HL-60/S4 treated with retinoic acid at 250 ng/mL for 4 days and 3 days (cell line): ENCODE results near the gene RIPK1.
"Not testable (repeated sequence)": the region's sequence is repeated elsewhere in the genome, so short reads cannot be mapped to it uniquely, and the experiment has no call there.

Experiments used
- in situ Hi-C: fragments of 300-500 bp; cut with MboI; formaldehyde crosslinking; loops from 2 replicates; pipeline ENCODE4 v1.7.0; 2022; ENCODE audit warnings: low sequenced_read_pairs

Gene RIPK1

GRCh38 chr6:3045369-3045768 lies 22.9 kb upstream of the RIPK1 start:
- in situ Hi-C loops, result no loop called here

GRCh38 chr6:3045777-3046176 lies 22.5 kb upstream of the RIPK1 start:
- in situ Hi-C loops, result no loop called here

- in situ Hi-C loops, result no loop called here
Observed at GRCh38 chr6:3046295-3046694, 22.0 kb upstream of the RIPK1 start.

GRCh38 chr6:3048009-3048408 lies 20.3 kb upstream of the RIPK1 start:
- in situ Hi-C loops, result not testable (repeated sequence)

- in situ Hi-C loops, result loop anchor here (10.0 kb wide), 2 partner anchors 58 to 208 kb away; partner anchors contain the start of genes NQO2 and SERPINB1
Observed at GRCh38 chr6:3052481-3053230, 15.6 kb upstream of the RIPK1 start.

GRCh38 chr6:3053231-3053508 lies 15.1 kb upstream of the RIPK1 start:
- in situ Hi-C loops, result loop anchor here (10.0 kb wide), 2 partner anchors 58 to 208 kb away; partner anchors contain the start of genes NQO2 and SERPINB1

- in situ Hi-C loops, result loop anchor here (10.0 kb wide), 2 partner anchors 60 to 210 kb away; partner anchors contain the start of genes NQO2 and SERPINB1
Observed at GRCh38 chr6:3054229-3055157, 13.8 kb upstream of the RIPK1 start.

- in situ Hi-C loops, result loop anchor here (10.0 kb wide), 2 partner anchors 60 to 210 kb away; partner anchors contain the start of genes NQO2 and SERPINB1
Observed at GRCh38 chr6:3055158-3055499, 13.2 kb upstream of the RIPK1 start.

- in situ Hi-C loops, result loop anchor here (10.0 kb wide), 2 partner anchors 62 to 212 kb away; partner anchors contain the start of genes NQO2 and SERPINB1
Observed at GRCh38 chr6:3057063-3057770, 11.1 kb upstream of the RIPK1 start.

GRCh38 chr6:3058957-3059356 lies 9.3 kb upstream of the RIPK1 start:
- in situ Hi-C loops, result loop anchor here (10.0 kb wide), 2 partner anchors 64 to 214 kb away; partner anchors contain the start of genes NQO2 and SERPINB1

GRCh38 chr6:3060092-3060491 lies 8.2 kb upstream of the RIPK1 start:
- in situ Hi-C loops, result not testable (repeated sequence)

GRCh38 chr6:3061501-3061941 lies 6.8 kb upstream of the RIPK1 start:
- in situ Hi-C loops, result no loop called here

GRCh38 chr6:3063340-3063732 lies 5.0 kb upstream of the RIPK1 start:
- in situ Hi-C loops, result not testable (repeated sequence)

GRCh38 chr6:3063733-3064700 lies 4.3 kb upstream of the RIPK1 start:
- in situ Hi-C loops, result no loop called here

GRCh38 chr6:3071568-3071967 lies 3.3 kb downstream of the RIPK1 start:
- in situ Hi-C loops, result no loop called here

- in situ Hi-C loops, result no loop called here
Observed at GRCh38 chr6:3072798-3073197, 4.5 kb downstream of the RIPK1 start.

- in situ Hi-C loops, result no loop called here
Observed at GRCh38 chr6:3073382-3073781, 5.1 kb downstream of the RIPK1 start.

GRCh38 chr6:3075772-3076113 lies 7.4 kb downstream of the RIPK1 start:
- in situ Hi-C loops, result no loop called here

GRCh38 chr6:3076320-3076719 lies 8.0 kb downstream of the RIPK1 start:
- in situ Hi-C loops, result no loop called here

GRCh38 chr6:3077430-3077829 lies 9.1 kb downstream of the RIPK1 start:
- in situ Hi-C loops, result no loop called here
